Upper lobe of left lung (tissue), 6 donors: ENCODE data around the gene LENG1. TPM values are rescaled to one million over a fixed set of nuclear protein-coding genes. Genes with fewer than 3 reads are reported as not detected.

ENCODE experiments used
- ATAC-seq, 2 donors: fragments of 200-7000 bp; cut with Tn5 transposase; one replicate each; pipeline ENCODE4 v1.9.1; 2022; ENCODE audit warnings: mild to moderate bottlenecking in 2 of 2, moderate library complexity in 2 of 2; ENCODE audit not compliant: low FRiP score in 2 of 2
- DNase-seq, 2 donors: peaks; one replicate each; pipeline ENCODE4 v3.0.0-alpha.2; 2019 to 2020
- H3K27ac ChIP-seq, 4 donors: fragments of 200-600 bp; sonication (generic); one replicate each; pipeline ENCODE4 v1.5.1; 2016 to 2019
- H3K27me3 ChIP-seq, 4 donors: fragments of 200-600 bp; sonication (generic); one replicate each; pipeline ENCODE4 v1.5.1; 2017 to 2019
- H3K36me3 ChIP-seq, 4 donors: fragments of 200-600 bp; sonication (generic); one replicate each; pipeline ENCODE4 v1.5.1; 2016 to 2019
- H3K4me1 ChIP-seq, 4 donors: fragments of 200-600 bp; sonication (generic); one replicate each; pipeline ENCODE4 v1.5.1; 2018 to 2019
- H3K4me3 ChIP-seq, 4 donors: fragments of 200-600 bp; sonication (generic); one replicate each; pipeline ENCODE4 v1.5.1; 2017 to 2019; ENCODE audit warnings: mild to moderate bottlenecking in 2 of 4, moderate library complexity in 1 of 4
- H3K9me3 ChIP-seq, 4 donors: fragments of 200-600 bp; sonication (generic); one replicate each; pipeline ENCODE4 v1.5.1; 2018 to 2019
- EP300 ChIP-seq, 4 donors: sonication (generic); formaldehyde crosslinking; IDR thresholded peaks; one replicate each; pipeline ENCODE4 v1.5.1; 2017; ENCODE audit warnings: antibody characterized with exemption in 4 of 4, control low read depth in 2 of 4
- POLR2A ChIP-seq, 4 donors: fragments of 450-650 bp; IDR thresholded peaks; one replicate each; pipeline ENCODE4 v1.5.1; 2016 to 2017; ENCODE audit warnings: antibody characterized with exemption in 4 of 4, mild to moderate bottlenecking in 2 of 4
- POLR2AphosphoS5 ChIP-seq, 2 donors: sonication (generic); formaldehyde crosslinking; IDR thresholded peaks; one replicate each; pipeline ENCODE4 v1.5.1; 2017; ENCODE audit warnings: antibody characterized with exemption in 2 of 2
- WGBS, 2 donors: methylation state at CpG; one replicate each; pipeline ENCODE4 v1.1.5; 2017 to 2018; 5-methylcytosine and 5-hydroxymethylcytosine counted together
- total RNA-seq, 6 donors: library from RNA; depleted of rRNA in 4 of 6; stranded (reverse); fragments of >200 nt in 4 of 6; gene quantifications; one replicate each; pipeline versions ENCODE4 v1.1.0 to v1.2.1, GENCODE V29; 2016 to 2021
- TF ChIP-seq, protein P1 (sequence below), 6 experiments: fragments of 450-650 bp in 4 of 6; fragments of 200-600 bp in 2 of 6; sonication (generic) in 2 of 6; IDR thresholded peaks; one replicate each; pipeline ENCODE4 v1.5.1; 2016 to 2019; ENCODE audit warnings: antibody characterized with exemption in 6 of 6
- donor health status: DM: no; HTN: no; CAD: no; lungs with moderate emphysema.
- donor health status: DM: no; HTN: yes; CAD: no; lungs with severe emphysema.

LENG1 gene
- total RNA-seq, 6 donors from 2014 or later = 8.5 to 16.8 (median 9.4) TPM

GRCh38 chr19:54165222-54165621, 5.7 kb upstream of the LENG1 start:
- no peak overlapping the region for H3K4me3 ChIP-seq
- ATAC-seq (no peak), DNase-seq (no peak)
- WGBS, 2 donors = 93 to 97% methylated on average over 24 to 25 of the region's 25 CpGs
- H3K36me3 ChIP-seq = no peaks in the 10 kb centered on the region
- H3K4me1 ChIP-seq = peaks cover 33 to 40% (median 39%) of the 10 kb centered on the region in 4 donors
- TF ChIP-seq POLR2A (IDR thresholded peaks at IDR 0.05) (no peak), POLR2AphosphoS5 (IDR thresholded peaks at IDR 0.05) (no peak), EP300 (IDR thresholded peaks at IDR 0.05) (no peak)
- TF ChIP-seq, protein P1, sequence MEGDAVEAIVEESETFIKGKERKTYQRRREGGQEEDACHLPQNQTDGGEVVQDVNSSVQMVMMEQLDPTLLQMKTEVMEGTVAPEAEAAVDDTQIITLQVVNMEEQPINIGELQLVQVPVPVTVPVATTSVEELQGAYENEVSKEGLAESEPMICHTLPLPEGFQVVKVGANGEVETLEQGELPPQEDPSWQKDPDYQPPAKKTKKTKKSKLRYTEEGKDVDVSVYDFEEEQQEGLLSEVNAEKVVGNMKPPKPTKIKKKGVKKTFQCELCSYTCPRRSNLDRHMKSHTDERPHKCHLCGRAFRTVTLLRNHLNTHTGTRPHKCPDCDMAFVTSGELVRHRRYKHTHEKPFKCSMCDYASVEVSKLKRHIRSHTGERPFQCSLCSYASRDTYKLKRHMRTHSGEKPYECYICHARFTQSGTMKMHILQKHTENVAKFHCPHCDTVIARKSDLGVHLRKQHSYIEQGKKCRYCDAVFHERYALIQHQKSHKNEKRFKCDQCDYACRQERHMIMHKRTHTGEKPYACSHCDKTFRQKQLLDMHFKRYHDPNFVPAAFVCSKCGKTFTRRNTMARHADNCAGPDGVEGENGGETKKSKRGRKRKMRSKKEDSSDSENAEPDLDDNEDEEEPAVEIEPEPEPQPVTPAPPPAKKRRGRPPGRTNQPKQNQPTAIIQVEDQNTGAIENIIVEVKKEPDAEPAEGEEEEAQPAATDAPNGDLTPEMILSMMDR (IDR thresholded peaks at IDR 0.05) = no peak
- H3K27me3 ChIP-seq = no peaks in the 10 kb centered on the region
- H3K27ac ChIP-seq = no peak overlapping the region
- no peaks in the 10 kb centered on the region for H3K9me3 ChIP-seq

- Histone ChIP-seq H3K4me3 (peak overlapping the region in 2 of 4 donors; percentile 2 to 19), H3K27ac (no peak overlapping the region), H3K4me1 (peaks cover 35 to 42% (median 41%) of the 10 kb centered on the region in 4 donors), H3K9me3 (no peaks in the 10 kb centered on the region), H3K36me3 (no peaks in the 10 kb centered on the region), H3K27me3 (no peaks in the 10 kb centered on the region)
- peak in 1 of 2 donors; percentile 4 for ATAC-seq
- TF ChIP-seq EP300 (IDR thresholded peaks at IDR 0.05) (no peak), POLR2A (IDR thresholded peaks at IDR 0.05) (peak in 1 of 4 donors; percentile 8)
- WGBS, 2 donors = 13 to 15% methylated on average over 24 to 36 of the region's 37 CpGs
- peak; percentile 82 to 92 for DNase-seq
These were observed 5.0 kb upstream of the LENG1 start for GRCh38 chr19:54164369-54165068.

DNA sequence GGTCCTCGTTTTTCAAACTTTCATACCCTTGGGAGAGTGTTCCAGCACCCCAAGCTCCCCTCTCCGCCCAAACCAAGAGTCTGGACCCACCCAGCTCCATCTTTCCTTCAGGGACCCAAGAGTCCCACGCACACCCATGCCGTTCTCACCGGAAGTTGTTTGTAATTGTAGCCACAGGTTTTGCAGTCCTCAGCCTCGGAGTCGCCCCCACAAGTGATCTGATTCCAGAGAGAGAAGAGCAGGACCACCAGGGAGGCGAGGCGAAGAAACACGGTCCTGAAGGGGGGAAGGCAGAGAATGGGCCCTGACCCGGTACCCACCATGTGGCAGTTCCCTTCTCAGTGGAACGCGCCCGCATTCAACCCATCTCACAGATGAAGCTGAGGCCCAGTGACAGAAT, 3.4 kb upstream of the LENG1 start:
- DNase-seq (no peak), ATAC-seq (no peak)
- Histone ChIP-seq H3K36me3 (peaks cover 0 to 5% (median 2%) of the 10 kb centered on the region in 4 donors), H3K4me3 (peak overlapping the region in 3 of 4 donors; percentile 51 to 57 (median 55)), H3K27me3 (no peaks in the 10 kb centered on the region), H3K27ac (peak overlapping the region; percentile 46 to 65 (median 64)), H3K9me3 (no peaks in the 10 kb centered on the region), H3K4me1 (peaks cover 43 to 51% (median 48%) of the 10 kb centered on the region in 4 donors)
- WGBS, 2 donors = 67 to 80% methylated on average over 14 of the region's 14 CpGs
- TF ChIP-seq, protein P1 (IDR thresholded peaks at IDR 0.05) = no peak
- no peak for TF ChIP-seq POLR2AphosphoS5 (IDR thresholded peaks at IDR 0.05)
- TF ChIP-seq EP300 (IDR thresholded peaks at IDR 0.05) = no peak
- TF ChIP-seq POLR2A (IDR thresholded peaks at IDR 0.05) = no peak

DNA sequence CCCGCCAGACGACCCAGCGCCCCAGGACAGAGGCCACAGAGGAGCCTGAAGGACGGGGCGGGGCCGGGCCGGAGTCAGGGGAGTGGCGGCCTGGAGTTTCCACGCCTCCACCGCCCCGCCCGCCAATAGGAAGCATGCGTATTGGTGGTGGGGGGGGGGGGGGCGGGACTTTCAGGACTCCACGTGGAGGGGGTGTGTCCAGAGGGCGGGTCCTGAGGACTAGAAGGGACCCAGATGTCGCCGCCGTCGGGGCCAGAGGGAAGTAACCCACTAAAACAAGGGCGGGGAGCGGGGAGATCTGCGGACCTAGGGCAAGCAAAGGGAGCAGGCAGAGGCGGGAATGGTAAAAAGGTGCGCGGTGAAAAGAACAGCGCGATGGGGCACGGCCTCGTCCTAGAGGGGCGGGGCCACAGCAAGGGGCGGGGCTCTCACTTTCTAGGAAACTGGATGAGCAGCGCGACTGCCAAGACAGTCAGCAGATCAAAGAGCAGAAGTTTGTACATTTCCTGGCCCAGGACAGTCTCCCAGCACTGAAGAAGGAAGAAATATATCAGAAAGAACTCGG, 2.8 kb upstream of the LENG1 start:
- H3K4me3 ChIP-seq = peak overlapping the region; percentile 38 to 57 (median 53)
- ATAC-seq (peak; percentile 72 to 82), DNase-seq (peak; percentile 90 to 95)
- H3K27me3 ChIP-seq = no peaks in the 10 kb centered on the region
- no peaks in the 10 kb centered on the region for H3K9me3 ChIP-seq
- peak in 1 of 2 donors; percentile 39 for TF ChIP-seq POLR2AphosphoS5 (IDR thresholded peaks at IDR 0.05)
- TF ChIP-seq, protein P1 (IDR thresholded peaks at IDR 0.05) = no peak
- H3K27ac ChIP-seq = peak overlapping the region; percentile 46 to 65 (median 64)
- WGBS, 2 donors = 1 to 2% methylated on average over 14 to 24 of the region's 35 CpGs
- H3K36me3 ChIP-seq = peaks cover 0 to 10% (median 6%) of the 10 kb centered on the region in 4 donors
- peaks cover 44 to 54% (median 48%) of the 10 kb centered on the region in 4 donors for H3K4me1 ChIP-seq

GRCh38 chr19:54160854-54161253, 1.3 kb upstream of the LENG1 start:
- TF ChIP-seq EP300 (IDR thresholded peaks at IDR 0.05) (no peak), POLR2A (IDR thresholded peaks at IDR 0.05) (no peak), POLR2AphosphoS5 (IDR thresholded peaks at IDR 0.05) (no peak)
- TF ChIP-seq, protein P1 (IDR thresholded peaks at IDR 0.05) = no peak
- 44 to 56% methylated on average over 12 to 13 of the region's 13 CpGs for WGBS, 2 donors
- DNase-seq (no peak), ATAC-seq (no peak)
- Histone ChIP-seq H3K27me3 (no peaks in the 10 kb centered on the region), H3K9me3 (no peaks in the 10 kb centered on the region), H3K4me1 (peaks cover 44 to 60% (median 48%) of the 10 kb centered on the region in 4 donors), H3K27ac (peak overlapping the region; percentile 78 to 98 (median 92)), H3K36me3 (peaks cover 0 to 25% (median 21%) of the 10 kb centered on the region in 4 donors), H3K4me3 (peak overlapping the region in 3 of 4 donors; percentile 83 to 96 (median 87))
